ENCODE measurements around the gene TSPAN32. TPM values are rescaled to one million over a fixed set of nuclear protein-coding genes. Genes with fewer than 3 reads are reported as not detected.

TSPAN32 gene
- total RNA-seq, 1 donor from 2014 or later = 12.2 TPM

DNA sequence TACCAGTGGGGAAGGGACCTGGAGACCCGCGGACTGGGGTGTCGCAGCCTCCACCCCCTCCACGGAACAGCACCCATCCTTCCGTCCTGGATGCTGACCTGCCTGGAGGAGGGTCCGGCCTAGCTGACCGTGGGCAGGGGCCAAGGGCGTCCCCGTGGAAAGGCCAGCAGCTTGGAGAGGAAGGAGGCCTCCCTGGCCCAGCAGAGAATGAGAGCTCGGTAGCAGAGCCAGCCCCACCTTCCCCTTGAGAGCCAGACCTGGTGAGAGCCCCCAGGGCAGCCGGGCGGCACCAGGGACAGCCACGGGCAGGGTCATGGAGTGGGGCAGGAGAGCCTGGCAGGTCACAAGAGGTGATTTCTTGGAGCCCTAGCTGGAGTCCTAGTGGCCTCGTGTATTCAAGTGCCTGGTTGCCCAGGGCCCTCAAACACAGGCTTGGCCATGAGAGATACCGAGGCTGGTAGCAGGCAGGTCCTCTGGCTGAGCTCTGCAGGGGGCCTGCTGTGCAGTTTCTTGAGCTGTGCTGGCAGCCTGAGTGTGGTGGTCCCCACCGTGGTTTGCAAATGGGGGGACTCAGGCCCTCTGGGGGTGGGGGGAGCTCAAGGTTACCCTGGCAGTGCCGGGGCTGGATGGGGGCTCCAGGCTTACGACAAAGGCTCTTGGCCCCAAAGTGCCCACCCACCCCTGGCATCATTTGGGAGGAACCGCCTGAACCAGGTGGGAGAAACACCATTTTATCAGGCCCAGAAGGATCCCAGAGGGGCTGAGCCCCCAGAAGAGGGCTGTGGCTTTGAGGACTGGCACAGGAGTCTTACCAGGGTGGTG, 7.6 kb downstream of the TSPAN32 start:
- no peak overlapping the region for H3K4me3 ChIP-seq
- H3K27ac ChIP-seq = no peak overlapping the region
- DNase-seq (peak; percentile 50), ATAC-seq (no peak)
- intact Hi-C loops (cut with DNase I) = no loop called here
- peaks cover 33% of the 10 kb centered on the region for H3K4me1 ChIP-seq
- H3K9me3 ChIP-seq = no peaks in the 10 kb centered on the region
- TF ChIP-seq, protein P1, sequence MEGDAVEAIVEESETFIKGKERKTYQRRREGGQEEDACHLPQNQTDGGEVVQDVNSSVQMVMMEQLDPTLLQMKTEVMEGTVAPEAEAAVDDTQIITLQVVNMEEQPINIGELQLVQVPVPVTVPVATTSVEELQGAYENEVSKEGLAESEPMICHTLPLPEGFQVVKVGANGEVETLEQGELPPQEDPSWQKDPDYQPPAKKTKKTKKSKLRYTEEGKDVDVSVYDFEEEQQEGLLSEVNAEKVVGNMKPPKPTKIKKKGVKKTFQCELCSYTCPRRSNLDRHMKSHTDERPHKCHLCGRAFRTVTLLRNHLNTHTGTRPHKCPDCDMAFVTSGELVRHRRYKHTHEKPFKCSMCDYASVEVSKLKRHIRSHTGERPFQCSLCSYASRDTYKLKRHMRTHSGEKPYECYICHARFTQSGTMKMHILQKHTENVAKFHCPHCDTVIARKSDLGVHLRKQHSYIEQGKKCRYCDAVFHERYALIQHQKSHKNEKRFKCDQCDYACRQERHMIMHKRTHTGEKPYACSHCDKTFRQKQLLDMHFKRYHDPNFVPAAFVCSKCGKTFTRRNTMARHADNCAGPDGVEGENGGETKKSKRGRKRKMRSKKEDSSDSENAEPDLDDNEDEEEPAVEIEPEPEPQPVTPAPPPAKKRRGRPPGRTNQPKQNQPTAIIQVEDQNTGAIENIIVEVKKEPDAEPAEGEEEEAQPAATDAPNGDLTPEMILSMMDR (IDR thresholded peaks at IDR 0.05) = no peak
- H3K27me3 ChIP-seq = no peaks in the 10 kb centered on the region
- no peaks in the 10 kb centered on the region for H3K36me3 ChIP-seq

DNA sequence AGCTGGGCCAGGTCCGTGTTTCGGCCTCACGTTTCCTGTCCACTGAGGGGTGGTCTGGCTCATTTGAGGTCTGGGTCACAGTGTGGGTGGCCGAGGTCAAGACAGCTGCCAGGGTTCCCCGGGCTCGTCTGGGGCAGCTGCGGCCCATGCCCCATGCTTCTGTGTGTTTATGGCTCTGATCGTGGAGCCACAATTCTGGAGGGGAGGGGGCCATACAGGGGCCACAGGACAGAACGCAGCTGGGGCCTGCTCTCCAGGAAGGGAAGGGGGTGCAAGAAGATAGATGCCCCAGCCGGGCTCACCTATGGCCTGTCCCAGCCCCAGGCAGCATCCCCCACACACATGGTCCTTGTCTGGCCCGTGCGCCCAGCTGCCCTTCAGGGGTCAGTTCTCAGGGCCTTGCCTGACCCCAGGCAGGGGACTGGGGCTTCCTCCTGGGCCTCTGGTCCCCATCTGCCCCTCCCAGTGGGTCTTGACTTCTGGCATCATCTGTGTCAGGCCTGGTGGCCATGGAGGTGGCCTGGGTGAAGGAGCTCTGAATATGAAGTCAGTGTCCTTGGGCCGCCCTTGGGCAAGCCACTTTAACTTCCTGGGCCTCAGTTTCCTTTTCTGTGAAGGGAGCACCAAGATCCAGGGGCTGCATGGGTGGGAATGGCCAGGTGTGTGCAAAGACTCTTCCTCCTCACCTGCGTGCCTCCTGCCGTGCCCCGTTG, 8.4 kb downstream of the TSPAN32 start:
- intact Hi-C loops (cut with DNase I) = no loop called here
- H3K4me1 ChIP-seq = peaks cover 31% of the 10 kb centered on the region
- H3K36me3 ChIP-seq = no peaks in the 10 kb centered on the region
- no peak overlapping the region for H3K4me3 ChIP-seq
- H3K27me3 ChIP-seq = no peaks in the 10 kb centered on the region
- no peaks in the 10 kb centered on the region for H3K9me3 ChIP-seq
- no peak for ATAC-seq
- DNase-seq = peak; percentile 56
- TF ChIP-seq, protein P1 (IDR thresholded peaks at IDR 0.05) = no peak
- H3K27ac ChIP-seq = no peak overlapping the region

DNA sequence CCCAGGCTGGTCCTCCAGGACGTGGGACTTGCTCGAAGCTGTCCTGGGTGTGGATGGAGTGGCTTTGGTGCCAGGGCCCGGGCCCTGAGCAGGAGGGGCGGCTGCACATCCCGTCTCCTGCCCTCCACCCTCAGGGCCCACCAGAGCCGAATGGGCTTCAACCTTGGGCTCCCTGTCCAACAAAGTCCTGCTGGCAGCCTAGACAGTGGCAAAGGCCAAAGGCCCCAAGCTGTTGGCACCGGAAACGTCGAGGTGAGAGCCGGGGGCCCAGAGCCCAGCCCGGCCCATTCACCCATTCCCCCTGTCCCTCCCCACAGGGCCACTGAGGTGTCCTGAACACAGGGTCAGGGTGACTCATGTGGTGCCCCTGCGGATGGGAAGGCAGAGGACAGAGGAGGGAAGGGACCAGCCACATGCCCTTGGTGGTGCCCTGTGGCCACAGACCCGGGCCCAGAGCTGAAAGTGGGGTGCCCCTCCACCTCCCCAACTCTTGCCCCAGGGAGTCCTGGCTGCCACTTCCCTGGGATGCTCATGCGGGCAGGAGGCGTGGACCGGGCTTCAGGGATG, 9.1 kb downstream of the TSPAN32 start:
- no peaks in the 10 kb centered on the region for H3K27me3 ChIP-seq
- peaks cover 29% of the 10 kb centered on the region for H3K4me1 ChIP-seq
- DNase-seq (peak; percentile 53), ATAC-seq (no peak)
- no peaks in the 10 kb centered on the region for H3K9me3 ChIP-seq
- H3K4me3 ChIP-seq = no peak overlapping the region
- TF ChIP-seq, protein P1 (IDR thresholded peaks at IDR 0.05) = no peak
- H3K27ac ChIP-seq = no peak overlapping the region
- intact Hi-C loops (cut with DNase I) = no loop called here
- no peaks in the 10 kb centered on the region for H3K36me3 ChIP-seq

DNA sequence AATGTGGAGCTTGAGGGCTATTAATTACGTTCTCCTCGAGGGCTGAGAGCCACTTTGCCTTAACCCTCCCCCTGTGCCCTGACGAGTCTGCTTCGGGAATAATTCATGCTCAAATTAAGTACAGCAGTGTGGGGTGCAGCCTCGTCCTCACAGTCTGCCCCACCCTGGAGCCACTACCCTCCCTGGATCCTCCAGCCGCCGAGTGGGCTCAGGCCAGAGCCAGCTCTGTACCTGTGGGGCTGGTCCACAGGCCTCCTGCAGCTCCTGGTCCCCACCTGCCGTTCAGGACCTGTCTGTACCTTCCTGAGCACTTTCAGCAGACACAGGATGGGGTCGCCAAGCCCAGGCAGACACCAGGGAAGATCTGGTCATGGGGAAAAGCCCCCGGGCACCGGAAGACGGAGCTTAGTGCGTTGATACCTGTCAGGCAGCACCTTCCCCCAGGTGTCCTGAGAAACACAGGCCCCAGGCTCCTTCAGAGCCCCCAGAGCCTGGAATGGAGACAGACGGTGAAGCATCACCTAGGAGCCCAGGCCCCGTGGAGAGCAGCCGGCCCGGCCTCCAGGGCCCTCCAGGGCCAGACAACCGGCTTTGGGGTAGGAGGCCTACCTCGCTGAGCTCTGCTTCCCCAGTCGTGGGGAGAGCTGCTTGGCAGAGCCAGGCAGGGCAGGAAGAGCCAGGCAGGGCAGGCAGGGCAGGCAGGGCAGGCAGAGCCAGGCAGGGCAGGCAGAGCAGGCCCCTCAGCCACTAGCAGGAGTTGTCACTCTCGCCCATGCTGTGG, 9.7 kb downstream of the TSPAN32 start:
- Histone ChIP-seq H3K4me3 (no peak overlapping the region), H3K4me1 (peaks cover 24% of the 10 kb centered on the region), H3K9me3 (no peaks in the 10 kb centered on the region), H3K27ac (no peak overlapping the region), H3K36me3 (no peaks in the 10 kb centered on the region), H3K27me3 (no peaks in the 10 kb centered on the region)
- intact Hi-C loops (cut with DNase I) = no loop called here
- DNase-seq = peak; percentile 60
- no peak for ATAC-seq
- TF ChIP-seq, protein P1 (IDR thresholded peaks at IDR 0.05) = no peak

DNA sequence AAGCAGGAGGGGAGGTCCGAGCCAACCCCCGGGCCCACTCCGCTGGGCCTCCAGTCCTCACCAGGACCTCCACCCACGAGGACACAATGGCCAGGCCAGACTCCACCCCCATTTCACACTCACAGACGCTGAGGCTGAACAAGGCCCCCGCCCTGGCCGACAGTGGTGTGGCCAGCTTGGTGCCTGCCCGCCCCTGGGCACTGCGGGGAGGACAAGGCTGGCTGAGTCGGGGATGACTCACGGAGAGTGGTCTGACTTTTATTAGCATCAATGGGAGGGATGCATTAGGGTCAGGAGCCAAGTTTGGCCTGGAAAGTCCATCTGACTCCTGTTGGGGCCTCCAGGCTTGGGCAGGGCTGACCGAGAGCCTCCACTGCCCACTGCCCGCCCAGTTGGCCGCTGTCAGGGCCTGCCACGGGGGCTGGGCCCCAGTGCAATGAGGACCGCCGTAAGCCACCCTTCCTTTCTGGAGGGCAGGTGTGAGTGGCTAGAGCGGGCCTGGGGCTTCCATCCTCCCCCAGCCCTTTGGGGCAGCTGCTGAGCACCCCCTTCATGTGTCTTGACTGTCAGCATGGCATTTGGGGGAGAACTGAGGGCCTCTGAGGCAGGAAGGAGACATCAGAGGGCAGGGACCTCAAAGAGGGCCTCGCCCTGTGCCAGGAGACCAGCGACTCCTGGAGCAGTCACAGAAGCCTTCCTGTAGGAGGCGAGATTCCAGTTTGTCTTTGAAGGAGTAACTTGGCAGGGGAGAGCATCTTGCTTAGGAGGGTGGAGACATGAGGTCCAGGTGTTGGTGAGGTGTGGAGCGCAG, 10.6 kb downstream of the TSPAN32 start:
- ATAC-seq (no peak), DNase-seq (peak; percentile 66)
- H3K4me3 ChIP-seq = no peak overlapping the region
- no peaks in the 10 kb centered on the region for H3K27me3 ChIP-seq
- TF ChIP-seq, protein P1 (IDR thresholded peaks at IDR 0.05) = no peak
- no peak overlapping the region for H3K27ac ChIP-seq
- no peaks in the 10 kb centered on the region for H3K36me3 ChIP-seq
- H3K9me3 ChIP-seq = no peaks in the 10 kb centered on the region
- intact Hi-C loops (cut with DNase I) = no loop called here
- H3K4me1 ChIP-seq = peaks cover 17% of the 10 kb centered on the region
